GM19395 (cell line): Measurements from ENCODE around the gene HECW1.
"Not testable (repeated sequence)": the region's sequence is repeated elsewhere in the genome, so short reads cannot be mapped to it uniquely, and the experiment has no call there.

Experiments
- ATAC-seq: cut with Tn5 transposase; IDR thresholded peaks from one replicate; pipeline ENCODE4 v1.9.1; 2021; ENCODE audit warnings: mild to moderate bottlenecking, moderate library complexity; ENCODE audit not compliant: unreplicated experiment

HECW1 gene

DNA sequence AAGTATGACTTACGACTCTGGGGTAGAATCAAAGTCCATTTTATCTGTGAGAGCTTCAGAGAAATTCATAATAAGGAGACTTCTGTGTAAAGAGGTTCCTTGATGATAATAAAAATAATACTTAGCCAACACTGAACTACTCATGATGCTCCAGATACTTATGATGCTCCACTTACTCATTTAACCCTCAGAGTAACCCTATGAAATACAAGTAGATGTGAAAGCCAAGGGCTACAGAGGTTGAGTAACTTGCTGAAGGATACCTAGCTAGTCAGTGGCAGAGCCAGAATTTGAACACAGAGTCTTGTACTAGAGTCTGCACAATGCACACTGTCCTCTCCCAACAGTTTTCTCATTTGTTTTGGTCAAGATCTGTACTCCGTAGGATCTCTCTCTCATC is 89.5 kb downstream of the HECW1 start:
- no peak for ATAC-seq

GRCh38 chr7:43204081-43204480 is 91.6 kb downstream of the HECW1 start:
- ATAC-seq = no peak

- ATAC-seq = no peak
These were observed 92.8 kb downstream of the HECW1 start for GRCh38 chr7:43205171-43205795.

DNA sequence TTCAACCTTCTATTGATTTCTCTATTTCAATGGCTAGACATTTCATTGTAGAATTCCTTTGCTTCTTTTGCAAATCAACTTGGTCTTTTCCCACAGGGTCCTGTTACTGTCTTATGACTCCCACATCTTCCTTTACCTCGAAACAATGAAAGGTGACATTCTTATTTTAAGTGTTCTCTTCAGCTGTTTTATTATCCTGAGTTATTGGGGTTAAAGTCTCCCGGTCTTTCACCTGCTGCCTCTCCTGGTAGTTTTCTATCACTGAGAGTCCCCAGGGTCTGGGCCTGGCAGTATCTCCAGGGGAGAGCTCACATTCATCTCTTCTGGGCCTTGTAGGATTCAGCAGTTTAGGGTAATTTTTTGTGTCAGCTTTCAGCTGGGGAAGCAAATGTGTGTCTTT is 95.8 kb downstream of the HECW1 start:
- no peak for ATAC-seq

DNA sequence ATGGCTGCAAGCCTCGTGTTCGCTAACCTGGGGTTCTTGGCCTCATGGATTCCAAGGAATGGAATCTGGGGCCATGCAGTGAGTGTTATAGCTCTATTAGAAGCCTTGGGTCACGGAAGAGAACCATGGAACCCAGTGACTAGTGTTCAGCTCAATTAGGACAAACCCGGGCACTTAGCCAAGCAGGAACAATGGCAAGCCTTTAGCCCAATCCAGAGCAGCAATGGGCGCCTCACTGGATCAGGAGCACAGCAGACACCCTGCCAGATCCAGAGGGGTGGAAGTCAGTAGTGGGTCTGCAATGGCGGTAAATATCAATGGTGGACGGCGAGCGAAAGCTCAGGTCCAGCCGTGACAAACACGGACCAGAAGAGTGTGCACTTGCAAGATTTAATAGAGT is 98.1 kb downstream of the HECW1 start:
- not testable (repeated sequence) for ATAC-seq

- ATAC-seq = no peak
These were observed 98.8 kb downstream of the HECW1 start for GRCh38 chr7:43211286-43211685.

- ATAC-seq = no peak
These were observed 99.2 kb downstream of the HECW1 start for GRCh38 chr7:43211693-43212092.

- no peak for ATAC-seq
These were observed 100.5 kb downstream of the HECW1 start for GRCh38 chr7:43212921-43213320.

DNA sequence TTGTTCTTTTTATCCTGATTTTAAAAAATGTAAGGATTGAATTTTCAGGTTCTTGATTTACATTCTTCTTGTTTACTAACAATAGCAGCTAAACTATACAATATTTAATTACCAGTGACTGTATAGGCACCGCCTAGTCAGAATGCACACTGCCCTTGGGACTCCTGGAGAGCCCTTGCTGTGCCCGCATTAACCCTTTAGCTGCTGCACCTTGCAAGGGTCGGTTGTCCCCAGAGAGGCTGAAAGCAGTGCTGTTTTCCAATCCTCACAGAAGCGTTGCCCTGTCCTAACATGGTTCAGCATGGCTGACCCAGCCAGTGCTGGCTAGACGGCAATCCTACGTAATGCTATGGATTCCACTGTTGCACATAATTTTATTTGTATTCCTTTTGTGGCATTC is 102.6 kb downstream of the HECW1 start:
- no peak for ATAC-seq

GRCh38 chr7:43217055-43217454 is 104.6 kb downstream of the HECW1 start:
- ATAC-seq = no peak

- ATAC-seq = not testable (repeated sequence)
These were observed 106.5 kb downstream of the HECW1 start for GRCh38 chr7:43218901-43219300.

GRCh38 chr7:43220250-43220649 is 107.8 kb downstream of the HECW1 start:
- ATAC-seq = no peak

- no peak for ATAC-seq
These were observed 108.3 kb downstream of the HECW1 start for GRCh38 chr7:43220742-43221141.

GRCh38 chr7:43229801-43230200 is 117.4 kb downstream of the HECW1 start:
- no peak for ATAC-seq

DNA sequence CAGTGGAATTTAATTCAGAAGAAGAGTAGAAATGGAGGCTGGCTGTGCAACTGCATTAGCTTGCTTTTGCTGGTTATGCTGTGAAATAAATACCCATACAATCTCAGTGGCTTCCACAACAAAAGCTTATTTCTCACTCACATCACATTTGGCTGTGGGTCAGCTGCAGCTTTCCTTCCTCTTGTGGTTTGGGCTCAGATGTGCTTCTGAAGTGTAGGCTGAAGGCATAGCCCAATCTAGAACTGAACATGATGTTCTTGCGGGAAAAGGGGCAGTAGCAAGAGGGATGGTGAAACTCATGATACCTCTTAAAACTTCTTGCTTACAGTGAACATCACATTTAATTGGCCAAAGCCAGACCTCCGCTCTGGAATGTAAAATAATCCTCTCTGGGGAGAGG is 119.9 kb downstream of the HECW1 start:
- ATAC-seq = no peak

- ATAC-seq = no peak
These were observed 121.6 kb downstream of the HECW1 start for GRCh38 chr7:43234073-43234472.

GRCh38 chr7:43234968-43235367 is 122.5 kb downstream of the HECW1 start:
- ATAC-seq = no peak

DNA sequence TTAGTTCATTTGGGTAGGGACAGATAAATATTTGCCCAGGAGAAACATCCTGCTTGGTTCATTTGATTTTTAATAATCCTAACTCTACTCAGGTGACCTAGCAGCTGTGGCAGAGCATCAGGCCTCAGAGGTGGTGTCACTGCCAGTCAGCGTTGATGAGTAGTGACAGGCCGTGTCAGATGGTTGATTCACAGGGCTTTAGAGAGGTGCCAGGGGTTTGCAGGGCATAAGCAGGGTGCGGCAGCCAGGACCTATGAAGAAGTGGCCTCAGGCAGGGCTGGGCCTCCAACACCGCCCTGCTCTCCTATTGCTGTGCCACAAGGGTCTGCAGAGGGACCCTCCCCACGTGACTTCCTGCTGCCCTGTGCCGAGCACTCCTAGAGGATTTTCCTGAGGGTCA is 128.1 kb downstream of the HECW1 start:
- no peak for ATAC-seq

- no peak for ATAC-seq
These were observed 130.3 kb downstream of the HECW1 start for GRCh38 chr7:43242628-43243255.

GRCh38 chr7:43244232-43244631 is 131.8 kb downstream of the HECW1 start:
- ATAC-seq = no peak

DNA sequence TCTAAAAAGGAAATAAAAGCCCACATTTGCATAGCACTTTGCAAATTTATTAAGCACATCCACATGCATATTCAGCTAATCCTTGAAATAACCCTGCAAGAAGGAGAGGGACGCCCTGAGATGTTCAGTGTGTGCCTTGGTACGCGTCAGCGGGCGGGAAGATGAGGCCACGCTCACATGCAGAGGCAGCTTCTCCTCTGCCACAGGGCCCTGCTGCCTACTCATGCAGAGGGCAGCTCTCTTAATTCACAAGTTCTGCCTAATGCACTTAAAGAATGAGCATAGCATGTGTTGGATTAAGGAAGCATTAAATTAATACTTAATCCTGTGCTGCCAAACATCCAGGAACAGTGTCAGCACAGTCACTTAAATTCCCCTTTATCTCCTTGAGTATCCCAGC is 132.3 kb downstream of the HECW1 start:
- no peak for ATAC-seq

- no peak for ATAC-seq
These were observed 135.3 kb downstream of the HECW1 start for GRCh38 chr7:43247757-43248156.

DNA sequence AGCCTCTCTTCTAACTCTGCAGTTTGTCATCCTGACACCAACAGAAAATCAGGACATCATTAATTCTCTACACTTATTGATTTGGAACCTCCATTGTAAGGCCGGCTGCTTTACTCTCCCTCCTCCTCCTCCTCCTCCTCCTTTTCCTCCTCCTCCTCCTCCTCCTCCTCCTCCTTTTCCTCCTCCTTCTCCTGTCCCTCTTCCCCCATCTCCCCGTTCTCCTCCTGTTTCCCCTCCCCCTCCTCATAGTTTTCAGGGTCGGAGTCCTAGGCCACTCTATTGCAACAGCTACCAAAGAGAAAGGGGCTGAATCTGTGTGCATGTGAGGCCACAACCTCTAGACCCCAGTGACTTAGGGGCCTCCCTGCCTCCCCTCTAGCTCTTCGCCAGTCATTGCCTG is 136.1 kb downstream of the HECW1 start:
- ATAC-seq = no peak
